Memory B cell (primary cell): Measurements from ENCODE around the gene CCDC142.

Experiments used
- ATAC-seq: fragments of 150-1000 bp; cut with Tn5 transposase; 2 replicates; pipeline ENCODE4 v1.10.0; 2021; ENCODE audit warnings: low read depth, mild to moderate bottlenecking, moderate library complexity
- DNase-seq, 2 donors: peaks; one replicate each; pipeline ENCODE4 v3.0.0; 2022; ENCODE audit warnings: low spot score in 2 of 2
- H3K27ac Mint-ChIP-seq: one replicate; pipeline ENCODE4 v1.8.0; 2022; ENCODE audit warnings: mild to moderate bottlenecking, moderate library complexity, mixed read lengths
- H3K27me3 Mint-ChIP-seq: one replicate; pipeline ENCODE4 v1.8.0; 2022; ENCODE audit warnings: mixed read lengths
- H3K36me3 Mint-ChIP-seq: one replicate; pipeline ENCODE4 v1.8.0; 2022; ENCODE audit warnings: mild to moderate bottlenecking, mixed read lengths
- H3K4me1 Mint-ChIP-seq: one replicate; pipeline ENCODE4 v1.8.0; 2022; ENCODE audit warnings: mixed read lengths
- H3K4me3 Mint-ChIP-seq: one replicate; pipeline ENCODE4 v1.8.0; 2022; ENCODE audit warnings: mild to moderate bottlenecking, moderate library complexity, mixed read lengths
- H3K9me3 Mint-ChIP-seq: one replicate; pipeline ENCODE4 v1.8.0; 2022; ENCODE audit warnings: mixed read lengths

CCDC142 gene

DNA sequence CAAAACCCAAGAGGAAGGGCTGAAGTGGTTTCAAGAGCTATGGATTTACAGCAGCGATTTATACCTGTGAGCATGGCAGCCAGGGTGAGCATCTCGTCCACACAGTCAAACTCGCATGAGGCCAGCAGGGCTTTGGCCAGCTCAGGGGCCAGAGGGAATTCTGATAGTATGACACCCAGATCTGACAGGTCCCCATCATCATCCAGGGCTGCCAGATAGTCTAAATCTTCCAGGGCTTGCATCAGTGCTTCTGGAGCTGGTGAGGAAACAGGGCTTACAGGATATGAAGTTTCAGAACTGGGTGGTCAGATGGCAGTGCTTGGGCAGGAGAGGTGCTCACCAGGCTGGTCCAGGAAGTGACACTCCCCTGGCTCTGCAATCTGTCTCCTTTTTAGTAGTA lies 39.7 kb upstream of the CCDC142 start:
- Mint-ChIP-seq H3K4me3 (no peak overlapping the region), H3K27me3 (peaks cover 21% of the 10 kb centered on the region), H3K27ac (no peak overlapping the region), H3K4me1 (peaks cover 13% of the 10 kb centered on the region), H3K36me3 (peaks cover 13% of the 10 kb centered on the region), H3K9me3 (no peaks in the 10 kb centered on the region)
- DNase-seq (no peak), ATAC-seq (no peak)

DNA sequence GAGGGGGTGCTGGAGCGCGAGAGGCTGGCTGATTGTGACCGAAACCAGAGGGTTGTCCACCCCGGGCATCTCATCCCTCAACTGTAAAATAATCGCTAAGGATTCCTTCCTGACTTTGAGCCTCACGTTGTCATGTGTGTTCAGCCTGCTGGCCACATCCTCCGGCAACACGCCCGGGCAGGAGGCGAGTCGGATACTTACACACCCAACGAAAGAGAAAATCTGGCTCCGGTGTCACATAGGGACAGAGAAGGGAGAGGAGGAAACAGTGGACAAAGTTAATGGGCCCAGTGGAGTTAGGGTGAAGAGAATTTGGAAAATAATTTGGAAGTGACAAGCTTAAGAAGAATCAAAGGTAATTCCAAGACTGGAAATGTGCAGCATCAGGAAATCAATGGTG lies 33.9 kb upstream of the CCDC142 start:
- Mint-ChIP-seq H3K4me3 (peak overlapping the region; percentile 71), H3K27me3 (peaks cover 37% of the 10 kb centered on the region), H3K36me3 (no peaks in the 10 kb centered on the region), H3K27ac (peak overlapping the region; percentile 17), H3K4me1 (peaks cover 12% of the 10 kb centered on the region), H3K9me3 (no peaks in the 10 kb centered on the region)
- ATAC-seq (no peak), DNase-seq (no peak)

DNA sequence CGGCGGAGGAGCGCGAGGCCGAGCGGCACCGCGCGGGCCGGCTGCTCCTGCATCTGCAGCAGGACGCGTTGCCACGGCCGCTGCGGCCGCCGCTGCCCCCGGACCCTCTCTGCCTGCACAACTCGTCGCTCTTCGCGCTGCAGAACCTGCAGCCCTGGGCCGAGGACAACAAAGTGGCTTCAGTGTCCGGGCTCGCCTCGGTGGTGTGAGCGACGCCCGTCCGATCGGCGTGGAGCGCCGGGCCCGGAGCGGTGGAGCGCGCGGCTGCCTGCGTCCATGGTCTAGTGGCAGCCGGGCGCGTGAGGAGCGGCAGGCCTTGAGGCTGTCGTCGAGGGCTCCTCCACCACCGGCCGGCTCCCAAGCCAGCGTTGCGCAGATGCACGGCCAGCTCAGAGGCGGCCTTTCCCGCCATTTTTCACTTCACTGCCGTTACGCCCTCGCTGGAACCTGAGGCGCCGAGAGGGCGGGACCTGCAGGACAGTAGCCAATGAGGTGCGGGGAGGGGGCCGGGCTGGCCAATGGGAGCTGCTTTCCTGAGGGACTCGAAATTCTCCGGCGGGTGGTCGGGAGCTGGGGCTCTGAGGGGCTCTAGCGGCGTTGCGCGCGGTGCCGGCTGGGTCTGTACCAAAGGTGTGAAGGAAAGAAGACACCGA lies 33.3 kb upstream of the CCDC142 start:
- DNase-seq (peak; percentile 71 to 73), ATAC-seq (peak; percentile 83)
- Mint-ChIP-seq H3K27me3 (peaks cover 37% of the 10 kb centered on the region), H3K36me3 (no peaks in the 10 kb centered on the region), H3K27ac (peak overlapping the region; percentile 17), H3K4me3 (peak overlapping the region; percentile 71), H3K9me3 (no peaks in the 10 kb centered on the region), H3K4me1 (peaks cover 12% of the 10 kb centered on the region)

DNA sequence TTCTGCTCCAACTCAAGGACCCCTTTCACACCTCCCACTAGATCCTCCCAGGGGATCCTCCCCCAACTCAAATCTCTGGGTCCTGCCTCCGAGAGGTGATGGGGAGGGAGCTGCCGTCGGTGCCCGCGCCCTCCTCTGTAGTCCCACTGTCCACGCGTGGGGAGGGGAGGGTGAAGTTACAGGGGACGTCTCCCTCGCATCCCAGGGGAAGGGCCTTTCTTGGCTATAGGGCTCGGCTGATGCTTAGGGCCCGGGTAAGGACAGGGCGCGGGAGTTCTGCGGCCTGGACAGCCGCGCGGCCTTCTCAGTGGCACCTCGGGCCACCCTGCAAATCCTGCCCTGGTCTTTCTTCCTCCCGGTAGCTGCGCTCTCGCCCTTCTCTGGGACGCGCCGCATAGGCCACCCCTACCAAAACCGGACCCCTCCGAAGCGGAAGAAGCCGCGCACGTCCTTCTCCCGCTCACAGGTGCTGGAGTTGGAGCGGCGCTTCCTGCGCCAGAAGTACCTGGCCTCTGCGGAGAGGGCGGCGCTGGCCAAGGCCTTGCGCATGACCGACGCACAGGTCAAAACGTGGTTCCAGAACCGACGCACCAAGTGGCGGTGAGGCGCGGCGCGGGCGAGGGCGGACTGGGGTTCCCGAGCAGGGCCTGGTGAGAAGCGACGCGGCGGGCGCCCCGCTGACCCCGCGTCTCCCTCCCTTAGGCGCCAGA lies 32.6 kb upstream of the CCDC142 start:
- peak; percentile 11 for ATAC-seq
- peaks cover 12% of the 10 kb centered on the region for H3K4me1 Mint-ChIP-seq
- H3K27ac Mint-ChIP-seq, result no peak overlapping the region
- DNase-seq, result peak in 1 of 2 donors; percentile 41
- H3K9me3 Mint-ChIP-seq, result no peaks in the 10 kb centered on the region
- H3K4me3 Mint-ChIP-seq, result peak overlapping the region; percentile 78
- H3K27me3 Mint-ChIP-seq, result peaks cover 36% of the 10 kb centered on the region
- no peaks in the 10 kb centered on the region for H3K36me3 Mint-ChIP-seq

DNA sequence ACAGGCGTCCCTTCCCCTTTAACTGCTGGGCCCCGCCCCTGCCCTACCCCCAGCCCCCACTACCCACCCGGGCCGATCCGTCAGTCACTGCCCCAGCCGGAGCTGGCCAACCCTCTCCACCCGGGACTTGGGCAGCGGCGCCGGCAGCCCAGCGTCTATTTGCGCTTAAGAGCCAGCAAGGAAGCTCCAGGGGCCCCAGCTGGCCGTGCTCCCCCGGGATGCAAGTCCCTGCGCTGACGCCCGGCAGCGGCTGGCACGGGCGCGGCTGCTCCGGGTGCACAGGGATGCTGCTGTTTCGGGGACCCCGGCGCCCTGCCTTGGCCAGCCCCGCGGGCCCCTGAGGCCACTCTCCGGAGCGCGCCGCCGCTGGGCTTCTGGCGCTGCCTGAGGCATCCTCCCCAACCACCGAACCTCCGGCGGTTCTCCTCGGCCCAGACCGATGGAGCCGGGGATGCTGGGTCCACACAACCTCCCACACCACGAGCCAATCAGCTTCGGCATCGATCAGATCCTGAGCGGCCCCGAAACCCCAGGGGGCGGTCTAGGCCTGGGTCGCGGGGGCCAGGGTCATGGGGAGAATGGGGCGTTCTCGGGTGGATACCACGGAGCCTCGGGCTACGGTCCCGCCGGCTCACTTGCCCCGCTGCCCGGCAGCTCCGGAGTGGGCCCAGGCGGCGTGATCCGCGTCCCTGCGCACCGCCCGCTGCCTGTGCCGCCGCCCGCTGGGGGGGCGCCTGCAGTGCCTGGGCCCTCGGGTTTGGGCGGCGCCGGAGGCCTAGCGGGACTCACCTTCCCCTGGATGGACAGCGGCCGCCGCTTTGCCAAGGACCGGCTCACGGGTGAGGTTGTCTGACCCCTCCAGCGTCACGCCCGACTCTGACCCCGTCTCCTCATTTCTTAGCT lies 31.8 kb upstream of the CCDC142 start, which contains the start of gene TLX2:
TLX2 (plus strand) TSS at position 83 of the 903 bp plus-strand sequence; CDS start at position 440, 357 bp downstream.
- no peaks in the 10 kb centered on the region for H3K9me3 Mint-ChIP-seq
- no peaks in the 10 kb centered on the region for H3K36me3 Mint-ChIP-seq
- H3K4me3 Mint-ChIP-seq, result peak within 1 kb of the TSS; percentile 78
- DNase-seq (peak; percentile 26 to 44), ATAC-seq (peak; percentile 18)
- no peak within 1 kb of the TSS for H3K27ac Mint-ChIP-seq
- peaks cover 12% of the 10 kb centered on the region for H3K4me1 Mint-ChIP-seq
- H3K27me3 Mint-ChIP-seq, result peaks cover 30% of the 10 kb centered on the region

DNA sequence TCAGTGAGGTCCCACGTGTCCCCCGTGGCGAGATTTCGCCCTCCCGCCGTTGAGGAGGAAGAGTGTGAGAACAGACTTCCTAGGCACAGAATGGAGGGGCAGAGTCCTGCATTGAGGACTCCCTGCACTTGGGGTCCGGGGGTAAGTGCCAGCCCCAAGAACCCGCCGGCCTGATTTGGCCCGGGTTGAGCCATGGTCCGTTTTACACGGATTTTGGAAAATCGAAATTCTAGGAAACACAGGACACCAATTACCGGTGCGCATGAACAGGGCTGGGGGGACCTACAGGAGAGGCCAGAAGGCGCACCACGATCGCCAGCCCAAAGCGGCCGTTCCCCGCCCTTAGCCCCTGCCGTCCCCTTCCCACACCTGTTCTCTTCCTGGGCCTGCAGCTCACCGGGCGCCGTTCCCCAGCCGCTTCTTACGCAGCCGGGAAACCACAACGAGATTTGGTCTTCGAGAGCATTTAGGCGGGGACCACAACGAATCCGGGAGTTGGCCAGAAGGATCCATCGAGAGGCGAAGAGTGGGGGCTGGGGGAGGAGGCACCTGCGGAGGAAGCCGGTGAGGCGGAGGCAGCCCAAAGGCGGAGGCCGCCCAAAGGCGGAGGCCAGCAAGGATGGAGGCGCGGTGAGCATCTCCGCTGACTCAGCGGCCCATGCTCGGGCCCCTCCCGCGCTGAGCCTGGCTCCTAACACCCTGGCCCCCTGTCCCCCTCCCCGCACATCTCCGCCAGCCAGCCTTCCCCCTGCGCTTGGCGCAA lies 31.0 kb upstream of the CCDC142 start:
- H3K27me3 Mint-ChIP-seq, result peaks cover 26% of the 10 kb centered on the region
- H3K4me3 Mint-ChIP-seq, result peak overlapping the region; percentile 25
- peaks cover 12% of the 10 kb centered on the region for H3K4me1 Mint-ChIP-seq
- H3K9me3 Mint-ChIP-seq, result no peaks in the 10 kb centered on the region
- ATAC-seq (no peak), DNase-seq (peak; percentile 20 to 35)
- H3K36me3 Mint-ChIP-seq, result no peaks in the 10 kb centered on the region
- no peak overlapping the region for H3K27ac Mint-ChIP-seq

DNA sequence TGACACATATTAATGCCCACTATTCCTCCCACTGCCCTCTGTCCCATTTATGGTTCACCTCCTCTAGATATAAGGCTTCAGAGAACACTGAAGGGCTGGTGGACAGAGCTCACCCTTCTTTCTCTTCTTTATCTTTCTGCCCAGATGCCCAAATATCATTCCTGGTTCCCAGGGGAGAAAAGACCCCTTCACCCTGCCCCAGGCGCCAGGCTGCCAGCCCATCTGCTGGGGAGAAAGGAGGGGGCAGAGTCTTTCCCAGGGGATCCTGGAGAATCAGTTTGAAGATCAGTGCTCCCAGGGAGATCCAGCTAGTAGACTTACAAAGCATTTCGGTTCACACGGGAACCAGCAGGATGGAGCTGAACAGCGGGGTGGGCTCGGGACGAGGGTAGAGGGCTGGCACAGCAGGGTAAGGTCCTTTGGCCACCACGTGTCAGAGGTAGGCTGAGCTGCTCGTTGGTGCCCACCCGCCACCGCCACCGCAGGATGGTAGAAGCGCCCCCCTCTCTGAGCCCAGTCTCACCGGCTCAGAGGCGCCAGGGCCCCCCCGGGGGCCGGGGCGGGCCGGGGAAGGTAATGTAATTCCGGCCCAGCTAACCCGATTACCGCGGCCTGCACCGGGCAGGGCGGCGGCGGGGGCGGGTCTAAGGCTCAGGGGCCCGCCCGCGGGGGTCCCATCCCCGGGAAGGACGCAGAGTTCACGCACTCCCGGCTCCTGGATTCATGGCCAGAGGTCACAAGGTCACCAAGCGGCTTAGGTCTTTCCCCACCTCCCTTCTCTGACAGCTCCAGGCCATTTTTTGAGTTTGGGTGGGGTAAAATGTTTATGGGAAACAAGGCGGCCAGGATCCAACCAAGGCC lies 30.2 kb upstream of the CCDC142 start:
- Mint-ChIP-seq H3K27me3 (peaks cover 20% of the 10 kb centered on the region), H3K4me1 (peaks cover 18% of the 10 kb centered on the region), H3K27ac (no peak overlapping the region), H3K9me3 (no peaks in the 10 kb centered on the region), H3K4me3 (no peak overlapping the region), H3K36me3 (no peaks in the 10 kb centered on the region)
- DNase-seq (peak in 1 of 2 donors; percentile 27), ATAC-seq (no peak)

DNA sequence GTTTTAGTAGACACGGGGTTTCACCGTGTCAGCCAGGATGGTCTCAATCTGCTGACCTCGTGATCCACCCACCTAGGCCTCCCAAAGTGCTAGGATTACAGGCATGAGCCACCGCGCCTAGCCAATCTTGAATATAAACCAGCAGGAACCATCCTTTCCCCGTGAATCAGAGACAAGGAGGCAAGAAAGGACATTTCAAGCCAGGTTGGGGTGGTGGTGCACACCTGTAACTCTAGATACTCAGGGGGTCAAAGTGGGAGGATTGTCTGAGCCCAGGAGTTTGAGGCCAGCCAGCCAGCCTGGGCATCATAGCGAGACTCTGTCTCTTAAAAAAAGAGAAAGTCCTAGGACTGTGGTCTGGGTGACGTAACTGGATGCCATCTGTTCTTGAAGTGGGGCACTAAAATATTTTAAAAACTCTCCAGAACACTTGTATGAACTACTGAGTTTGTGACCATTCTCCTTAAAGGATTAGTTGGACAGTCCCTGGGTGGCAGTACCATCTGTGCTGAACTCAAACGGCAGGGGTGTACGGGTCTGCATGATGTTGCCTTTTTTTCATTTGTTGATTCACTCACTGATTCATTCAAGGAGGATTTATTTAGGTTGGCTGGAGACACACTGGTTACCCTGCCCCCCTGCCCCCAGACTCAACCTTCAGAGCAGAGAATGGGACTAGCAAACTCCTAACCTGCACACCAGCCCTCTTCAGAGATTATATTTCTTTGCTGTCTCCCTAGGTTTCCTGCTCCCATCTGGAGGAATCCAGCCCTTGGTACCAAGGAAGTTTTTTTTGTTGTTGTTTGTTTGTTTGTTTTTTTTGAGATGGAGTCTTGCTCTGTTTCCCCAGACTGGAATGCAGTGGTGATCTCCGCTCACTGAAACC lies 28.5 kb upstream of the CCDC142 start:
- ATAC-seq (no peak), DNase-seq (no peak)
- H3K9me3 Mint-ChIP-seq, result no peaks in the 10 kb centered on the region
- H3K27ac Mint-ChIP-seq, result no peak overlapping the region
- peaks cover 4% of the 10 kb centered on the region for H3K36me3 Mint-ChIP-seq
- H3K4me1 Mint-ChIP-seq, result peaks cover 17% of the 10 kb centered on the region
- H3K27me3 Mint-ChIP-seq, result peaks cover 8% of the 10 kb centered on the region
- H3K4me3 Mint-ChIP-seq, result no peak overlapping the region

DNA sequence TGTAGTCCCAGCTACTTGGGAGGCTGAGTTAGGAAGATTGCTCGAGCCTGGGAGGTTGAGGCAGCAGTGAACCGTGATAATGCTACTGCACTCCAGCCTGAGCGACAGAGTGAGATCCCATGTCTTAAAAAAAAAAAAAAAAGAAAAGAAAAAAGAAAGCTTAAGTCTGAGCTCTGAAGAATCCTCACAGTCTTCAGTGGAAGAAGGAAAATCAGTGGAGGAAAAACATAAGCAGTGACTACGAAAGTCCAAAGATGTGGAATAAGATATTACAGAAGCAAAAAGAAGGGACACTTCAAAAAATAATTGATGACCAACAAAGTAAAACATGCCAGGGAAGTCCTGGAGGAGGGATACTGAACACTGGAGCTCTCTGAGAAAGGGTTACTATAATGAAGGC lies 27.5 kb upstream of the CCDC142 start:
- Mint-ChIP-seq H3K4me3 (no peak overlapping the region), H3K9me3 (no peaks in the 10 kb centered on the region), H3K4me1 (peaks cover 19% of the 10 kb centered on the region), H3K36me3 (peaks cover 10% of the 10 kb centered on the region), H3K27ac (no peak overlapping the region), H3K27me3 (peaks cover 7% of the 10 kb centered on the region)
- DNase-seq, result no peak
- ATAC-seq, result no peak

DNA sequence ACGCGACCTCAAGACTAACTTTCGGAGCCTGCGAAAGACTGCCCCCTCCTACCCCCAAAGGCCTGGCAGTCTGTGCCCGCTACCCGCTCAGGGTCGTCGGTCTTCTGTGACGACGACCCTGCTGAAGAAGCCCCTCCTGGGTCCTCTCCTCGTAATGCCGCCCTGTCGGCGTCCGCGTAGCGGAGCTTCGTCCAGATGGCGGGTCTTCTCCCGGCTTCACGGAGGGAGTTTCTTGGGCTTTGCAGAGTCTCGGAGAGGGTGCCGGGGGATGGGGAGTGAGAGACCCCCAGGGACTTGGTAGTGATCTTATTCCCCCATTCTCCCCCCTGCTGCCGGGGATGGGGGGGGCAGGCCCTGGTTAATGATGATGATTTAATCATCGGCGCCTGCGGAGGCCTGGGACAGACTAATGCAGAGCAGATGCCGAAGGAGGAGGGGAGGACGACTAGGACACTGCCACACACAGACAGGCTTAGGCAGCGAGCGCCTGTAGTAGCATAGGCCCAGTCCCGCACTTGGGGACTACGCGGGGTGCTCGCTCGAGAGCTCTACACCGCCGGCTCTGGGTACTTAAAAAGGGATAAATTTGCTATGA lies 25.2 kb upstream of the CCDC142 start:
- Mint-ChIP-seq H3K27ac (peak overlapping the region; percentile 96), H3K36me3 (peaks cover 20% of the 10 kb centered on the region), H3K4me3 (peak overlapping the region; percentile 90), H3K27me3 (peaks cover 8% of the 10 kb centered on the region), H3K4me1 (peaks cover 24% of the 10 kb centered on the region), H3K9me3 (no peaks in the 10 kb centered on the region)
- peak in 1 of 2 donors; percentile 28 for DNase-seq
- peak; percentile 6 for ATAC-seq

DNA sequence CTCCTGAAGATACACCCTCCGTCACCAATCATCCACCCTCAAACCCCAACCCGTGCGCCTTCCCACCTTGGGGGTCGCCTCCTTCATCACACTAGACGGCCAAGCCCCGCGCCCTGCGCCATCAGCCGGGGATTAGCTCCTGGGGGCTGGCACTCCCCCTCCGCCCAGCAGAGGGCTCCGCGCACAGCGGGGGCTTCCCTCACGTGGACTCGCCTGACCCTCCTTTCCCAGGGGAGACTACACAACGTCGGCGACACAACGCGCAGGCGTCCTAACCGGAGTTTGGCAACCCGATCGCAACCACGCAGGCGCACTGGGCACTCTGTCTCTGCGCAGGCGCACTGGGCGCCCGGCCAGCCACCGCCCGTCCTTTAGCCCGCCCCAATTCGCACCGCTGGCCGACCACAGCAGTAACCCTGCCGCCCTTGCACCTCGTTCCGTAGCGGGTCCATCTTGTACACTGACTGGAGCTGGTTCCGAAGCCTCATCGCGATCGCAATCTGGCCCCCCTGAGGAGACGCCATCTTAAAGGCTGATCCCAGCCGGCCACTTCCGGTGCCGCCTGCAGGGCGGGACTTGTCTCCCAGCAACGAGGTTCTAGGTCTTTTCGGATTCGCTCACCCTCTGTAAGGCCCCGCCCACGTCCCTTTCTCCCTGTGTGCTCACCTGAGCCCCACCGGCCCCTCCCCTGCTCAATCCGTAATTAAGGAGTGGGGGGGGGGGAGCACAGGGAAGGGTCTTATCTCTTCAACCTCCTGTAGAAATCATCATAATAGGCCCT lies 24.5 kb upstream of the CCDC142 start, which contains the start of gene PCGF1:
PCGF1 (minus strand) TSS at position 551 of the 781 bp plus-strand sequence; CDS start at position 524, 27 bp downstream.
- no peaks in the 10 kb centered on the region for H3K9me3 Mint-ChIP-seq
- peaks cover 7% of the 10 kb centered on the region for H3K27me3 Mint-ChIP-seq
- peak within 1 kb of the TSS; percentile 90 for H3K4me3 Mint-ChIP-seq
- ATAC-seq (peak; percentile 90), DNase-seq (peak; percentile 99)
- H3K36me3 Mint-ChIP-seq, result peaks cover 20% of the 10 kb centered on the region
- peaks cover 24% of the 10 kb centered on the region for H3K4me1 Mint-ChIP-seq
- H3K27ac Mint-ChIP-seq, result peak within 1 kb of the TSS; percentile 96
